ENCODE data around the gene DHH. TPM values are rescaled to one million over a fixed set of nuclear protein-coding genes. Genes with fewer than 3 reads are reported as not detected.

DHH gene
- total and polyA plus RNA-seq, 9 of the 15 experiments (the other 6 are each of a cell fraction or from before 2014, with no cell fraction given) = 0.07 to 2.6 (median 0.54) TPM

GRCh38 chr12:49130151-49131050 lies 35.8 kb upstream of the DHH start:
- CTCF ChIA-PET (ENCODE audit: low intra/inter-chr PET ratio) = interaction anchor here (1.3 to 1.9 kb wide), 2 partner anchors 66 to 104 kb away, joined by 5 to 11 read pairs; no protein-coding TSS in a partner anchor
- peak overlapping the region; percentile 46 for H2AFZ ChIP-seq (ENCODE audit: low read depth, low read length)
- intact Hi-C loops (cut with micrococcal nuclease) (loop anchor here (1.0 to 10.0 kb wide), 6 partner anchors 20 to 134 kb away; partner anchors contain the start of genes KMT2D, LMBR1L, TUBA1A and TUBA1C), in situ Hi-C loops (cut with MboI) (no loop called here)
- BruUV-seq (replicated peaks) = no TSS peak
- H3K79me2 ChIP-seq (ENCODE audit: control insufficient read depth, insufficient read depth, low read length) = peaks cover 51% of the 10 kb centered on the region
- POLR2A ChIA-PET = interaction anchor here (0.5 to 4.9 kb wide), 82 partner anchors 11 to 967 kb away, joined by 3 to 151 read pairs (median 6); partner anchors contain the start of genes DHH, KMT2D, LMBR1L and PRKAG1
- WGBS (ENCODE audit: insufficient coverage, low coverage, missing lambda C conversion rate) = under 1% methylated on average over 65 of the region's 66 CpGs
- peaks cover 13% of the 10 kb centered on the region for H4K20me1 ChIP-seq (replicated peaks; ENCODE audit: control insufficient read depth, insufficient read depth, low read length)
- H3K4me2 ChIP-seq (ENCODE audit: insufficient read depth, low read length) = peak overlapping the region; percentile 94
- peak overlapping the region; percentile 98 to 99 for H3K9ac ChIP-seq (ENCODE audit: insufficient read depth in 1 of 2, low read depth in 2 of 2, low read length in 2 of 2)
- H3K9me1 ChIP-seq (ENCODE audit: control insufficient read depth, insufficient read depth, low read length) = peaks cover 4% of the 10 kb centered on the region
- H3K27me3 ChIP-seq (ENCODE audit: control insufficient read depth in 2 of 2, insufficient read depth in 2 of 2, low read length in 2 of 2) = no peaks in the 10 kb centered on the region
- ATAC-seq (peak; percentile 74), FAIRE-seq (peak; percentile 80), DNase-seq (ENCODE audit: extremely low read depth in 1 of 4, low spot score in 3 of 4) (peak; percentile 79 to 97 (median 87))
- peaks cover 39% of the 10 kb centered on the region for H3K36me3 ChIP-seq (ENCODE audit: control insufficient read depth, insufficient read depth, low read length)
- peak overlapping the region; percentile 96 for H3K27ac ChIP-seq (ENCODE audit: extremely low read depth, low read depth, low read length)
- H3K4me3 ChIP-seq = peak overlapping the region; percentile 84
- peaks cover 17 to 27% of the 10 kb centered on the region in 2 experiments; a peak in 4 of 5 replicates for H3K4me1 ChIP-seq (replicated peaks in 1 of 2; ENCODE audit: control insufficient read depth in 2 of 2, insufficient read depth in 2 of 2, low read length in 2 of 2)
- no peaks in the 10 kb centered on the region for H3K9me3 ChIP-seq (replicated peaks; ENCODE audit: control insufficient read depth, insufficient read depth, low read depth, low read length)
- TF ChIP-seq MCM2 (IDR thresholded peaks at IDR 0.05; ENCODE audit: low read depth) (no peak), PURB (CRISPR knock-in tag; IDR thresholded peaks at IDR 0.05; ENCODE audit: low read depth) (no peak), ZNF436 (CRISPR knock-in tag; IDR thresholded peaks at IDR 0.05) (no peak), ZNF24 (IDR thresholded peaks at IDR 0.05) (peak; percentile 78), ZC3H8 (IDR thresholded peaks at IDR 0.05) (peak; percentile 72; the same call in 1 of the 2 replicates), KLF1 (tag; IDR thresholded peaks at IDR 0.05) (peak; percentile 64; the same call in 1 of the 2 replicates), SIX5 (IDR thresholded peaks at IDR 0.05; ENCODE audit: borderline replicate concordance in 1 of 2, insufficient read depth in 1 of 2, low read depth in 1 of 2, low read length in 2 of 2) (no peak), REST (IDR thresholded peaks at IDR 0.05; ENCODE audit: borderline replicate concordance) (peak; percentile 77), REST (CRISPR knock-in tag; IDR thresholded peaks at IDR 0.05; ENCODE audit: low read depth) (no peak; the same call in 1 of the 2 replicates)
